ENCODE measurements around the gene C5orf46.
"Not testable (repeated sequence)": the region's sequence is repeated elsewhere in the genome, so short reads cannot be mapped to it uniquely, and the experiment has no call there.

Gene C5orf46

DNA sequence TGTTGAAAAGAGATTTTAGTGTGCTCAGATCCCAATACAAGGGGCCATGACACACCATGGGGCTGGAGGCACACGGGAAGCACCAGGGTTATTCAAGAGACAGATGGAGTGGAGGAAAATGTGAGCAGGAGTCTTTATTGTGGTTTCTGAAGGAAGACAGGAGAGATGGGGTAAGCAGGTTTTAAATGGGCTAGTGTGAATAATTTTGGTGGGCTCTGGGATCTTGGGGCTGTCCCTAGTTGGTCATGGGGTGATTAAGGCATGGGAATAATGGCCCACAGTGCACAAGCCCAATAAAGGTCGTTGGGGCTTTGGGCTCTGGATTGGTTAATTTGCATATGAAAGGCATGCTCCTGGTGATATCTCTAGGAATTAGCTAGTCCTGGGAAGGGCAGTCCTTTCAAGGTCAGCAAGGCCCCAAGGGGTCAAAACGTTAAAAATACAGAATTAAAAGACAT lies 31.4 kb downstream of the C5orf46 start:
- Histone ChIP-seq H3K36me3 (ENCODE audit: control insufficient read depth in 2 of 2, insufficient read depth in 2 of 2, low read length in 2 of 2) (no peaks in the 10 kb centered on the region), H3K9me3 (ENCODE audit: control insufficient read depth in 2 of 2, low read length in 2 of 2) (no peaks in the 10 kb centered on the region), H3K27ac (ENCODE audit: low read length) (no peak overlapping the region), H3K4me3 (ENCODE audit: low read length in 2 of 2) (no peak overlapping the region), H3K27me3 (ENCODE audit: control insufficient read depth in 1 of 2, insufficient read depth in 2 of 2, low read length in 2 of 2) (peaks cover 0 to 2% of the 10 kb centered on the region in 2 donors), H3K4me1 (ENCODE audit: control insufficient read depth, insufficient read depth, low read length) (no peaks in the 10 kb centered on the region), H3K9ac (ENCODE audit: low read length in 2 of 2) (no peak overlapping the region)

DNA sequence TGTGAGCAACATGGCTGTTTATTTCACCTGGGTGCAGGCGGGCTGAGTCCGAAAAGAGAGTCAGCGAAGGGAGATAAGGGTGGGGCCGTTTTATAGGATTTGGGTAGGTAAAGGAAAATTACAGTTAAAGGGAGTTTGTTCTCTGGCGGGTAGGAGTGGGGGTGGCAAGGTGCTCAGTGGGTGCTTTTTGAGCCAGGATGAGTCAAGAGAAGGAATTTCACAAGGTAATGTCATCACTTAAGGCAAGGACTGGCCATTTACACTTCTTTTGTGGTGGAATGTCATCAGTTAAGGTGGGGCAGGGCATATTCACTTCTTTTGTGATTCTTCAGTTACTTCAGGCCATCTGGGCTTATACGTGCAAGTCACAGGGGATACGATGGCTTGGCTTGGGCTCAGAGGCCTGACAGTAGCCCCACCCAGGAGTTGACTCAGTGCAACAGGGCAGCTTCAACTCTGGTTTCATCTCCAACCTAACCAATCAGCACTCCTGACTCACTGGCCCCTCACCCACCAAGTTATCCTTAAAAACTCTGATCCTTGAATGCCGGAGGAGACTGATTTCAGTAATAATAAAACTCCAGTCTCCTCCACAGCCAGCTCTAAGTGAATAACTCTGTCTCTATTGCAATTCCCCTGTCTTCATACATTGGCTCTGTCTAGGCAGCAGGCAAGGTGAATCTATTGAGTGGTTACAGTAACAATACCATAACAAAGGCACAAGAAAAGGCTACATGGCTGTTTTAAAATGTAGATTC lies 32.0 kb downstream of the C5orf46 start:
- not testable (repeated sequence) for H3K4me3 ChIP-seq (ENCODE audit: low read length in 2 of 2); H3K36me3 ChIP-seq (ENCODE audit: control insufficient read depth in 2 of 2, insufficient read depth in 2 of 2, low read length in 2 of 2); H3K9me3 ChIP-seq (ENCODE audit: control insufficient read depth in 2 of 2, low read length in 2 of 2); H3K27me3 ChIP-seq (ENCODE audit: control insufficient read depth in 1 of 2, insufficient read depth in 2 of 2, low read length in 2 of 2); H3K27ac ChIP-seq (ENCODE audit: low read length); H3K9ac ChIP-seq (ENCODE audit: low read length in 2 of 2); H3K4me1 ChIP-seq (ENCODE audit: control insufficient read depth, insufficient read depth, low read length)

DNA sequence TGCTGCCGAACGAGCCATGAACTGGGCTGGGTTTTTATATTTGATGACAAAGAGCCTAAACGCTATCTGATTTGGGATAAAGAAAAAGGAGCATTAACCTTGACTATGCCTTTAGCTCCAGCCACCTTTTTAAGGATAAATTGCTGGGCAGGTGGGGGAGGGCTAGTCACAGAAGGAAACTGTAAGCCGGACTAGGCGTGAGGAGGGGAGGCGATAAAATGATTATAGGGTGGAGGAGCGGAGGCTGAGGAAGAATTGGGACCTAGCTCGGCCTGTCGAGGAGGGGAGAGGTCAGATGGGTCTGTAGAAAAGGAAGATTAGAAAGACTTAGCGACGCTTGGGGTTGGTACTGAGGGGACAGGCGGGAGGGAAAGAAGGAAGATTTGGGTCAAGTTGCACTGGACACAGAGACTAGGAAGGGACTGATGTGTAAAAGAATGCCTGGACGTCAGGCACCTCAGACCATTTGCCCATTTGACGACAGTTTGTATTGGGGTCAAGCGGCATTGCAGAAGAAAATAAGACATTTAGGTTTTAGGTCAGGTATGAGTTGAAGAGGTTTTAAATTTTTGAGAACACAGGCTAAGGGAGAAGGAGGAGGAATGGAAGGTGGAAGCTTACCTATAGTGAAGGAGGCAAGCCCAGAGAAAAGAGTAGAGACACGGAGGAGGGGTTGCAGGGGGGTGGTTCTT lies 33.4 kb downstream of the C5orf46 start:
- H3K4me3 ChIP-seq (ENCODE audit: low read length in 2 of 2); H3K27me3 ChIP-seq (ENCODE audit: control insufficient read depth in 1 of 2, insufficient read depth in 2 of 2, low read length in 2 of 2); H3K4me1 ChIP-seq (ENCODE audit: control insufficient read depth, insufficient read depth, low read length); H3K36me3 ChIP-seq (ENCODE audit: control insufficient read depth in 2 of 2, insufficient read depth in 2 of 2, low read length in 2 of 2); H3K9ac ChIP-seq (ENCODE audit: low read length in 2 of 2); H3K9me3 ChIP-seq (ENCODE audit: control insufficient read depth in 2 of 2, low read length in 2 of 2); H3K27ac ChIP-seq (ENCODE audit: low read length): not testable (repeated sequence)

DNA sequence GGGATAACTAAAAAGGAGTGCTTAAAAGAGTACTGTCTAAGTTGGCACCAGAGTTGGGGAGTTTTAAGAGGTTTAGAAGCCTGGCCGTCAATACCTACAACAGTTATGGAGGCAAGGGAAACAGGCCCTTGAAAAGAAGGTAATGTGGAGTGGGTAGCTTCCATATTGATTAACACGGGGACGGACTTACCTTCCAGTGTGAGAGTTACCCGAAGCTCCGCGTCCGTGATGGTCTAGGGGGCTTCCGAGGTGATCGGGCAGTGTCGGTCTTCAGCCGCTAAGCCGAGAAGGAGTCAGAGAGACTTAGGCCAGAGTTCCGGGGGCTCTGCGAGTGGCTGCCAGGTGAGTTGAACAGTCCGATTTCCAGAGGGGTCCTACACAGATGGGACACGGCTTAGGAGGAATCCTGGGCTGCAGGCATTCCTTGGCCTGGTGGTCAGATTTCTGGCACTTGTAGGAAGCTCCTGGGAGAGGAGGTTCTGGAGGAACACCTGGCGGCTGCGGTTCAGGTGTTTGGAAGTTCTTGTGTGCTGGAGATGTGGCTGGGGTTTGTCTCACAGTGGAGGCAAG lies 34.3 kb downstream of the C5orf46 start:
- H3K9ac ChIP-seq (ENCODE audit: low read length in 2 of 2); H3K27me3 ChIP-seq (ENCODE audit: control insufficient read depth in 1 of 2, insufficient read depth in 2 of 2, low read length in 2 of 2); H3K36me3 ChIP-seq (ENCODE audit: control insufficient read depth in 2 of 2, insufficient read depth in 2 of 2, low read length in 2 of 2); H3K4me3 ChIP-seq (ENCODE audit: low read length in 2 of 2); H3K27ac ChIP-seq (ENCODE audit: low read length); H3K9me3 ChIP-seq (ENCODE audit: control insufficient read depth in 2 of 2, low read length in 2 of 2); H3K4me1 ChIP-seq (ENCODE audit: control insufficient read depth, insufficient read depth, low read length): not testable (repeated sequence)

DNA sequence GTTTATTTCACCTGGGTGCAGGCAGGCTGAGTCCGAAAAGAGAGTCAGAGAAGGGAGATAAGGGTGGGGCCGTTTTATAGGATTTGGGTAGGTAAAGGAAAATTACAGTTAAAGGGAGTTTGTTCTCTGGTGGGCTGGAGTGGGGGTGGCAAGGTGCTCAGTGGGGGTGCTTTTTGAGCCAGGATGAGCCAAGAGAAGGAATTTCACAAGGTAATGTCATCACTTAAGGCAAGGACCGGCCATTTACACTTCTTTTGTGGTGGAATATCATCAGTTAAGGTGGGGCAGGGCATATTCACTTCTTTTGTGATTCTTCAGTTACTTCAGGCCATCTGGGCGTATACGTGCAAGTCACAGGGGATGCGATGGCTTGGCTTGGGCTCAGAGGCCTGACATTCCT lies 36.4 kb downstream of the C5orf46 start:
- H3K4me3 ChIP-seq (ENCODE audit: low read length in 2 of 2); H3K4me1 ChIP-seq (ENCODE audit: control insufficient read depth, insufficient read depth, low read length); H3K36me3 ChIP-seq (ENCODE audit: control insufficient read depth in 2 of 2, insufficient read depth in 2 of 2, low read length in 2 of 2); H3K9me3 ChIP-seq (ENCODE audit: control insufficient read depth in 2 of 2, low read length in 2 of 2); H3K27ac ChIP-seq (ENCODE audit: low read length); H3K27me3 ChIP-seq (ENCODE audit: control insufficient read depth in 1 of 2, insufficient read depth in 2 of 2, low read length in 2 of 2); H3K9ac ChIP-seq (ENCODE audit: low read length in 2 of 2): not testable (repeated sequence)

DNA sequence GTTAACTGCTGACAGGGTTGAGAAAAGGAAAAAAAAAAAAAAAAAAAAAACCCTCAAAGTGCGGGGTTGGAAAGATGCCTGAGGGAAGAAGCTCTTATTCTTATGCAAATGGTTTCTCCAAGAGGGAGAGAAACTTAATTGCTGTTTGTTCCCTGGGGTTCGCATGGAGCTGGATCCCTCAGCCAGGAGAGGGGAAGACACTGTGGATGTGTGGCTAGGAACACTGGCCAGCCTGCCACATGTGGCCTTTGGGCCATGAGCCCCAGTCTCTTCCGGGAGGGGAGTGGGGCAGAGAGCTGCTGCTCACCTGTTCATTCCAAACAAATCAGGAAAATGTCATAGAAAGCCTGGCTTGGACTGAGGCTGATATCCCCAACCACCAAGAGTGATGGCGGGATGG lies 37.2 kb downstream of the C5orf46 start:
- no peaks in the 10 kb centered on the region for H3K9me3 ChIP-seq (ENCODE audit: control insufficient read depth in 2 of 2, low read length in 2 of 2)
- no peak overlapping the region for H3K27ac ChIP-seq (ENCODE audit: low read length)
- H3K9ac ChIP-seq (ENCODE audit: low read length in 2 of 2), result no peak overlapping the region
- H3K27me3 ChIP-seq (ENCODE audit: control insufficient read depth in 1 of 2, insufficient read depth in 2 of 2, low read length in 2 of 2), result no peaks in the 10 kb centered on the region
- H3K4me1 ChIP-seq (ENCODE audit: control insufficient read depth, insufficient read depth, low read length), result no peaks in the 10 kb centered on the region
- H3K4me3 ChIP-seq (ENCODE audit: low read length in 2 of 2), result no peak overlapping the region
- no peaks in the 10 kb centered on the region for H3K36me3 ChIP-seq (ENCODE audit: control insufficient read depth in 2 of 2, insufficient read depth in 2 of 2, low read length in 2 of 2)

DNA sequence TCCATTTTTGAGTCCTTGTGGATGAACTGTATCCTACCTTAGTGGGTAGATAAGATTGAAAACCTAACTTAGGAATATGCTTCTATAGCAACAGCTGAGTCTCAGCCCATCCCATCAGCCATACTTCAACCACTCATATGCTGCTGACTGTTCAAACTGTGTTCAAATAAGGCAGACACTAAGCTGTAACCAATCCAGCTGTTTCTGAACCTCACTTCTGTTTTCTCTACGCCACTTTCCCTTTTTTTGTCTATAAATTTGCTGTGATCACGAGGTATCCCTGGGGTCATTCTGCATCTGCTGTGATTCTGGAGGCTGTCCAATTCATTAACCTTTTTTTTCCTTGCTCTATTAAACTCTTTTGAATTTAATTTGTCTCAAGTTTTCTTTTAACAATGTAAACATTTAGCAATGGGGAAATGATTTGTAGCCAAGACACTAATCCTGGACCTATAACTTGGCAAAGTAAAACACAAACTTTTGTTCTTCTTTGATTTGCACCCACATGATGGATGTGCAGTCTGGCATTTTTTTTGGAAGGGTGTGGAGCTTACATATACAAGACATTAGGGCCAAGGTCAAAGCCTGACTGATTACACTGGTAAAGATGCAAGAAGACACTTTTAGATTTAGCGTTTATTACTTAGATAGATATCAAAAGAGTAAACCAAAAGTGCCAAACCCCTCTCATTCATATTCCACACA lies 42.7 kb downstream of the C5orf46 start:
- no peak overlapping the region for H3K4me3 ChIP-seq (ENCODE audit: low read length in 2 of 2)

DNA sequence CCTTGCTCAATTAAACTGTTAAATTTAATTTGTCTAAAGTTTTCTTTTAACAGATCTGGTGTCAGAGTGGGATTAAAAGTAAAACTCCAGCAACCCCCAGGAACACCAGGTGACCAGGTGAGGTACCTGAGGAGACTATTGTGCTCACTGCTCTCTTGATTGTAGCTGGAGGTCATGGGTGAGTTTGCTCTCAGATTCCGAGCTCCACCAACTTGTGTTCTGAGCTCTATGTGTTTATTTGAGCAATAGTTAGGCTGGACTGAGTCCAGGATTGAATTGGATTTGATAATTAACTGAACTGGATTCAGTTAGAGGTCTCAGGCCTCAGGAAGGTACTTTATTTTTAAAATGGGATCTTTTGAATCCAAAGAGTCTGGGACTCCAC lies 45.7 kb downstream of the C5orf46 start:
- H3K36me3 ChIP-seq (ENCODE audit: control insufficient read depth in 2 of 2, insufficient read depth in 2 of 2, low read length in 2 of 2), result no peaks in the 10 kb centered on the region
- H3K4me3 ChIP-seq (ENCODE audit: low read length in 2 of 2), result no peak overlapping the region
- no peak overlapping the region for H3K9ac ChIP-seq (ENCODE audit: low read length in 2 of 2)
- no peaks in the 10 kb centered on the region for H3K9me3 ChIP-seq (ENCODE audit: control insufficient read depth in 2 of 2, low read length in 2 of 2)
- no peaks in the 10 kb centered on the region for H3K27me3 ChIP-seq (ENCODE audit: control insufficient read depth in 1 of 2, insufficient read depth in 2 of 2, low read length in 2 of 2)
- H3K27ac ChIP-seq (ENCODE audit: low read length), result no peak overlapping the region
- no peaks in the 10 kb centered on the region for H3K4me1 ChIP-seq (ENCODE audit: control insufficient read depth, insufficient read depth, low read length)

More for the DNA sequence above, 42.7 kb downstream of the C5orf46 start:
- Histone ChIP-seq H3K9me3 (ENCODE audit: control insufficient read depth in 2 of 2, low read length in 2 of 2) (no peaks in the 10 kb centered on the region), H3K9ac (ENCODE audit: low read length in 2 of 2) (no peak overlapping the region), H3K27ac (ENCODE audit: low read length) (no peak overlapping the region), H3K4me1 (ENCODE audit: control insufficient read depth, insufficient read depth, low read length) (no peaks in the 10 kb centered on the region), H3K36me3 (ENCODE audit: control insufficient read depth in 2 of 2, insufficient read depth in 2 of 2, low read length in 2 of 2) (no peaks in the 10 kb centered on the region), H3K27me3 (ENCODE audit: control insufficient read depth in 1 of 2, insufficient read depth in 2 of 2, low read length in 2 of 2) (no peaks in the 10 kb centered on the region)

DNA sequence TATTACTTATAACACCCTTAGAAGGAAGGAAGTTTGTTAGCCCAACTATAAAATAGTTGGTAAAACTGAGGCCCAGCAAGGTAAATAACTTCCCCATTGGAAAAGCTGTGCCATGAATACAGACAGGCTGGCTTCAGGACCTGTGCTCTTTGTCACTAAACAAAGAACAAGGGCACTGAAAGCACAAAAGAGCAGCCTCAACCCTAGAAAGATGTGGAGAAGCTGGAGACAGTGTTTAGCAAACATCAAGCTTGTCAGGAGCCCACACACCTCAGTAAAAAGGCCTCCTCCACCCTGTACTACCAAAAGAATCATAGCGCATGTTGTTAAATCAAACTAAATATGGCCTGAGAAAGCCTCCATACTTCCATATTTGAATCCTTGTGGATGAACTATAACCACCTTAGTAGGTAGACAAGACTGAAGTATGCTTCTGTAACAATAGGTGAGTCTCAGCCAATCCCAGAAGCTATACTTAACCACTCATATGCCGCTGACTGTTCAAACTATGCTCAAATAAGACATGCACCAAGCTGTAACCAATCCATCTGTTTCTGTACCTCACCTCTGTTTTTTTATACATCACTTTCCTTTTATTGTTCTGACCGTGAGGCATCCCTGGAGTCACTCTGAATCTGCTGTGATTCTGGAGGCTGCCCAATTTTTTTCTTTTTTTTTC lies 46.2 kb downstream of the C5orf46 start:
- Histone ChIP-seq H3K9me3 (ENCODE audit: control insufficient read depth in 2 of 2, low read length in 2 of 2) (no peaks in the 10 kb centered on the region), H3K9ac (ENCODE audit: low read length in 2 of 2) (no peak overlapping the region), H3K36me3 (ENCODE audit: control insufficient read depth in 2 of 2, insufficient read depth in 2 of 2, low read length in 2 of 2) (no peaks in the 10 kb centered on the region), H3K27ac (ENCODE audit: low read length) (no peak overlapping the region), H3K27me3 (ENCODE audit: control insufficient read depth in 1 of 2, insufficient read depth in 2 of 2, low read length in 2 of 2) (no peaks in the 10 kb centered on the region), H3K4me1 (ENCODE audit: control insufficient read depth, insufficient read depth, low read length) (no peaks in the 10 kb centered on the region), H3K4me3 (ENCODE audit: low read length in 2 of 2) (no peak overlapping the region)

DNA sequence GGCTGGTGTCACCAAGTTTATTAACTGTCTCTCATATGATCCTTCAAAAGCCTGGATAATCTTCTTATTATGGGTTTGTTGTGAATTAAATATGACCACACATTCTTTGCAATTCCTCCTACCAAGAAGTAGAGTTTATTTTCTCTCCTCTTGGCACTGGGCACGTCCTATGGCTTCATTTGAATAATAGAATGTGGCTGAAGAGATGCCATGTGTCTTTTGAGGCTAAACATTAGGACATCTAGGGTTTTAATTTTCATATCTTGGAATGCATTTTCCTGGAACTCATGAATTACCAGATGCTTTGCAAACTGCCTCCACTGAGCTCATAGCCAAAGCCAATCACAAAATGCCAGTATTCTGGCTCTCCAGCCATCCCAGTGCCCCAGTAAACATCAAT lies 47.8 kb downstream of the C5orf46 start:
- Histone ChIP-seq H3K36me3 (ENCODE audit: control insufficient read depth in 2 of 2, insufficient read depth in 2 of 2, low read length in 2 of 2) (no peaks in the 10 kb centered on the region), H3K9me3 (ENCODE audit: control insufficient read depth in 2 of 2, low read length in 2 of 2) (no peaks in the 10 kb centered on the region), H3K27me3 (ENCODE audit: control insufficient read depth in 1 of 2, insufficient read depth in 2 of 2, low read length in 2 of 2) (no peaks in the 10 kb centered on the region), H3K27ac (ENCODE audit: low read length) (no peak overlapping the region), H3K9ac (ENCODE audit: low read length in 2 of 2) (no peak overlapping the region), H3K4me1 (ENCODE audit: control insufficient read depth, insufficient read depth, low read length) (no peaks in the 10 kb centered on the region), H3K4me3 (ENCODE audit: low read length in 2 of 2) (no peak overlapping the region)
